Activated gamma-delta T cell (primary cell): ENCODE measurements around the gene IREB2.
"Not testable (repeated sequence)": the region's sequence is repeated elsewhere in the genome, so short reads cannot be mapped to it uniquely, and the experiment has no call there.

ENCODE experiments used
- DNase-seq: peaks from one replicate; lab custom pipeline; 2025; lab: John Stamatoyannopoulos, UW
- total RNA-seq, 2 donors: gene quantifications; one replicate each; lab custom pipeline; 2026; lab: John Stamatoyannopoulos, UW

IREB2 gene
- 102 to 109 reads per million in 2 donors for total RNA-seq

GRCh38 chr15:78437762-78438618 lies at the start of gene IREB2:
Gene IREB2 (plus strand): TSS chr15:78438216. CDS start chr15:78438338, 122 bp downstream.
- DNase-seq: peak; percentile 94

DNA sequence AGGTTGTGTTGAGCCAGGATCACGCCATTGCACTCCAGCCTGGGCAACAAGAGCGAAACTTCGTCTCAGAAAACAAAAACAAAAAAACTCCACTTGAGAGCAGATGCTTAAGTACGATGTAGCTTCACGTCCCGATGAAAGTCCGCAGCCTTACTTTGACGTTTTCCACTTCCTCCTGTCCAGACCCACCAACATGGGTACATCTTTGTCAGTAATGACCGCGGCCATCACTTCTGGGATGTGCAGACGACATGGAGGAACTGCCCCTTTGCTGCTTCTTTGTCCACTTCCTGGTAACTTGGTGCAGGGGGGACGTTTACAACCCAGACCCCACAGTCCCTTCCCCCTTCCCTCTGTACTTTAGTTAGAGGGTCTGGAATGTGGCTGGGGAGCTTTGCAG lies 49.2 kb upstream of the IREB2 start:
- DNase-seq: no peak

GRCh38 chr15:78389322-78389721 lies 48.7 kb upstream of the IREB2 start:
- DNase-seq: no peak

- no peak for DNase-seq
Observed at GRCh38 chr15:78389738-78390137, 48.3 kb upstream of the IREB2 start.

- DNase-seq: no peak
Observed at GRCh38 chr15:78390242-78390641, 47.8 kb upstream of the IREB2 start.

DNA sequence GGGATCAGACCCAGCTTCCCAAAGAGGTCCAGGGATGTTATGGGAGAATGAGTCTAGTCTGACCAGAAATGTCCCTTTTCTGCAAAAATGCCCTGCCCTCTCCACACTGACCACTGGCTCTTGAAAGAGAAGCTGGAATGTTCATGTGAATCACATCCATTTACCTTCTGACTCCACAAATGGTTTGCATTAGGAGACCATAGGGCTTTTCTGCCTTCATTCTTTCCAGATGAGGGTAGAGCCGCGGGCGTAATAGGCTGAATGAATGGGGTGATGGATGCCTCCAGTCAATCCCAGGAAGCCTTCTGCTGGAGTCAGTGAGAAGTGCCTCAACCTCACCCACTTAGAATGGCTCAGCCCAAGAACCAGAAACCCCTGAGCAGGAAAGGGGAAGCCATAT lies 47.2 kb upstream of the IREB2 start:
- no peak for DNase-seq

GRCh38 chr15:78391781-78392180 lies 46.2 kb upstream of the IREB2 start:
- DNase-seq: no peak

GRCh38 chr15:78392430-78392829 lies 45.6 kb upstream of the IREB2 start:
- no peak for DNase-seq

GRCh38 chr15:78393137-78393536 lies 44.9 kb upstream of the IREB2 start:
- DNase-seq: no peak

DNA sequence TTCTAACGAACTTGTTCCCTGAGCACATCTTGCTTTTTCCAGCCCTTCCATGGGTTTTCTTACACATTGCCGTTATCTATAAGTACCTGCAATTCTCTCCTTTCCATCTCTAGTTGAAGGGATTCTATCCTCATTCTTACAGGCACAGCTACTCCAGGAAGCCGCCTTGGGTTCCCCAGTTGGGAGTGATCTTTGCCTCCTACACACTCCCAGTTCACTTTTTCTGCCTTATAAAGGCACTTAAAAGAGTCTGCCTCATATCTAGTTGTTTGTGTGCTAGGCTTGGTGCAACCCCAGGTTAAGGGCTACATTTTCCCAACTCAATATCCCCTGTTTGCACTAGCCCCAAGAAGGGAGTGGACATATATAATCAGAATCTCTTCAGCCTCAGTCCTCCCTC lies 44.0 kb upstream of the IREB2 start:
- no peak for DNase-seq

DNA sequence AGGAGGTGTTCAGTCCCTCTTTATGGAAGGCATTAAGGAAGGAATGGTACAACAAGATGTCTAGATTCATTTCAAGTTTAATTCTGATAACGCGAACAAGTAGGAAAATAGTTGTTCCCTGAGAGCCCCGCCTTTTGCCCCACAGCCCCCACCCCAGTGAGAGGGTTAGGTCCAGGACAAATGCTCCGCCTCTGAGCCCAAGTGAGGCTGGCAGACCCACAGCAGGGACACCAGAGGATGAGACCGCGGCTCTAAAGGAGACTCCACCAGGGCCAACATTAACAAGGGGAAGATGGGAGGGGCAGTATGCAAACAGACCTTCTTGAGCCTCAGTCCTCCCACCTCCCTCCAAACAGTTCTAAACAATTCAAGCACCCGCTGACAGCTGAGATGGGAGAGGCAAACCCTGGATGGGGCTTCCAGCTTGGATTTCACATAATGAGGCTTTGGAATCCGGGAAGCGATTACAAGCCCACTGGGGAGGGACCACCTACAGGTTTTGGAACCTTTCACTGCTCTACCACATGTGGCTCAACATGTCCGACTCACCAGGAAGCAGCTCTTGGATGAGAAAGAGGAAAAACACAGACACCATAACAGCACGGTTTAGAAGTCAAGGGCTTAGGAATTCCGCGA lies 42.9 kb upstream of the IREB2 start:
- DNase-seq: no peak

DNA sequence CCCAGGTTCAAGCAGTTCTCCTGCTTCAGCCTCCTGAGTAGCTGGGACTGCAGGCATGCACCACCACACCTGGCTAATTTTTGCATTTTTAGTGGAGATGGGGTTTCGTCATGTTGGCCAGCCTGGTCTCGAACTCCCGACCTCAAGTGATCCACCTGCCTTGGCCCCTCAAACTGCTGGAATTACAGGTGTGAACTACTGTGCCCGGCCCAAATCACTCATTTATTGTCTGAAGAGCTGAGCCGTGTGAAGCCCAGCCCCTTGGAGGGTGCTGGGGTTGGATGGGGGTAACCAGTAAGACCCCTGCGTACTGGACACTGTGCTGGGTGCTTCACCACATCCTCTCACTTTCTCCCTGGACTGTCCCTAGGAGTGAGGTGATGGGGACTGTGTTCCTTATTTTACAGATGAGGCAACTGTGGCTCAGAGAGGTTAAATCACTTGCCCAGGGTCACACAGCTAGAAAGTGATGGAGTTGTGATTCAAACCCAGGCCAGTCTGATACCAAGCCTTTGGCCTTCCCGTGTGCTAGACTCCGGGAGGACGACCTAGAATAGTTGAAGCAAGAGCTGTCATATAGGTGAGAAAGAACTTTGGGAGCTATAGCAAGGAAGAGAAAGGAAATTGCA lies 41.7 kb upstream of the IREB2 start:
- no peak for DNase-seq

- DNase-seq: no peak
Observed at GRCh38 chr15:78396976-78397375, 41.0 kb upstream of the IREB2 start.

- DNase-seq: no peak
Observed at GRCh38 chr15:78397382-78397781, 40.6 kb upstream of the IREB2 start.

- DNase-seq: no peak
Observed at GRCh38 chr15:78398076-78398825, 39.8 kb upstream of the IREB2 start.

GRCh38 chr15:78399091-78399490 lies 38.9 kb upstream of the IREB2 start:
- DNase-seq: no peak

GRCh38 chr15:78402061-78402610 lies 35.9 kb upstream of the IREB2 start:
- no peak for DNase-seq

DNA sequence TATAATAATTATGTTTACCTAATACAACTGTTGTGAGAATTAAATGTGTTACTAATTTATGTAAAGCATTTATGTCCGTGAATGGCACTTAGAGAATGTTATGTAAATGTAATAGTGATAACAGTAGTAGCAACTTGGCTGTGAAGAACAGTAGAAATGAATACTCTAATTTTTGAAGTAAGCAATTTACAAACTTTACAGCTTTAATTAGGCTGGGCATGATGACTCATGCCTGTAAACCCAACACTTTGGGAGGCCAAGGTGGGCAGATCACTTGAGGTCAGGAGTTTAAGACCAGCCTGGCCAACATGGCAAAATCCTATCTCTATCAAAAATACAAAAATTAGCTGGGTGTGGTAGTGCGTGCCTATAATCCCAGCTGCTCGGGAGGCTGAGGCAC lies 33.9 kb upstream of the IREB2 start:
- no peak for DNase-seq

DNA sequence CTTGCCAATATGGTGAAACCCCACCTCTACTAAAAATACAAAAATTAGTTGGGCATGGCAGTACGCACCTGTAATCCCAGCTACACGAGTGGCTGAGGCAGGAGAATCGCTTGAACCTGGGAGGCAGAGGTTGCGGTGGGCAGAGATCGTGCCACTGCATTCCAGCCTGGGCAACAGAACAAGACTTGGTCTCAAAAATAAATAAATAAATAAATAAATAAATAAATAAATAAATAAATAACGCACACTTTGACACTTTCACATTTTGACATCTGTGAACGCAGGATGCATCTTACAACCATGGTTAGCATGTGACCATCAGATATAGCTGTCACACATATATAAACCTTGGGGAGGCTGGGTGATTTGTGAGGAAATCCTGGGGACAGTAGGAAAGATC lies 33.2 kb upstream of the IREB2 start:
- DNase-seq: not testable (repeated sequence)

GRCh38 chr15:78405336-78405924 lies 32.6 kb upstream of the IREB2 start:
- DNase-seq: peak; percentile 14

- DNase-seq: no peak
Observed at GRCh38 chr15:78406016-78406585, 31.9 kb upstream of the IREB2 start.
